DOHH2 (cell line): Measurements from ENCODE around the gene PGF.

Source experiments
- H3F3A ChIP-seq: fragments of 200-600 bp; sonication (generic), shearing (Covaris generic); 2 replicates; pipeline ENCODE4 v1.6.0; 2016; ENCODE audit warnings: antibody characterized with exemption, mild to moderate bottlenecking; ENCODE audit not compliant: control insufficient read depth, insufficient read depth
- H3K27ac ChIP-seq: fragments of 200-600 bp; sonication (generic); 2 replicates; pipeline ENCODE4 v1.5.1; 2014; ENCODE audit warnings: low read depth, mild to moderate bottlenecking, low read length, moderate library complexity
- H3K27me3 ChIP-seq: fragments of 200-600 bp; sonication (generic); 2 replicates; pipeline ENCODE4 v1.6.1; 2014; ENCODE audit warnings: mild to moderate bottlenecking, low read length, mixed read lengths; ENCODE audit not compliant: control insufficient read depth
- H3K36me3 ChIP-seq: fragments of 200-600 bp; sonication (generic); 2 replicates; pipeline ENCODE4 v1.6.1; 2014; ENCODE audit warnings: mild to moderate bottlenecking, low read length, moderate library complexity, mixed read lengths; ENCODE audit not compliant: control insufficient read depth
- H3K4me1 ChIP-seq: fragments of 200-600 bp; sonication (generic); 2 replicates; pipeline ENCODE4 v1.6.1; 2014; ENCODE audit warnings: mild to moderate bottlenecking, low read length, mixed read lengths; ENCODE audit not compliant: control insufficient read depth
- H3K4me2 ChIP-seq: fragments of 200-600 bp; sonication (generic); 2 replicates; pipeline ENCODE4 v1.6.0; 2014; ENCODE audit warnings: mild to moderate bottlenecking, low read length, moderate library complexity
- H3K4me3 ChIP-seq: fragments of 200-600 bp; sonication (generic); 2 replicates; pipeline ENCODE4 v1.5.1; 2014; ENCODE audit warnings: mild to moderate bottlenecking, low read length, mixed read lengths
- H3K79me2 ChIP-seq: fragments of 200-600 bp; sonication (generic); 2 replicates; pipeline ENCODE4 v1.6.1; 2014; ENCODE audit warnings: mild to moderate bottlenecking, low read length, mixed read lengths; ENCODE audit not compliant: control insufficient read depth
- H3K9me2 ChIP-seq: fragments of 200-600 bp; sonication (generic); replicated peaks from 2 replicates; pipeline ENCODE4 v1.6.1; 2014; ENCODE audit warnings: mild to moderate bottlenecking, low read length, mixed read lengths; ENCODE audit not compliant: control insufficient read depth
- H3K9me3 ChIP-seq: fragments of 200-600 bp; sonication (generic); 2 replicates; pipeline ENCODE4 v1.6.1; 2014; ENCODE audit warnings: antibody characterized with exemption, low read length, mixed read lengths; ENCODE audit not compliant: control insufficient read depth, insufficient read depth
- H4K20me1 ChIP-seq: fragments of 200-600 bp; sonication (generic); 2 replicates; pipeline ENCODE4 v1.6.0; 2014; ENCODE audit warnings: low read depth, mild to moderate bottlenecking, antibody characterized with exemption, low read length, moderate library complexity; ENCODE audit not compliant: control insufficient read depth, insufficient read depth
- EZH2phosphoT487 ChIP-seq: fragments of 200-600 bp; sonication (generic); IDR thresholded peaks from 2 replicates; pipeline ENCODE4 v1.6.1; 2017; ENCODE audit warnings: borderline replicate concordance, mild to moderate bottlenecking, antibody characterized with exemption, low read length, moderate library complexity, mixed read lengths
- TF ChIP-seq, protein P1 (sequence below): fragments of 200-600 bp; sonication (generic); IDR thresholded peaks from one replicate; pipeline ENCODE4 v1.5.1; 2014; ENCODE audit warnings: antibody characterized with exemption, mild to moderate bottlenecking, low read depth, low read length; ENCODE audit not compliant: poor library complexity, severe bottlenecking

The PGF gene

DNA sequence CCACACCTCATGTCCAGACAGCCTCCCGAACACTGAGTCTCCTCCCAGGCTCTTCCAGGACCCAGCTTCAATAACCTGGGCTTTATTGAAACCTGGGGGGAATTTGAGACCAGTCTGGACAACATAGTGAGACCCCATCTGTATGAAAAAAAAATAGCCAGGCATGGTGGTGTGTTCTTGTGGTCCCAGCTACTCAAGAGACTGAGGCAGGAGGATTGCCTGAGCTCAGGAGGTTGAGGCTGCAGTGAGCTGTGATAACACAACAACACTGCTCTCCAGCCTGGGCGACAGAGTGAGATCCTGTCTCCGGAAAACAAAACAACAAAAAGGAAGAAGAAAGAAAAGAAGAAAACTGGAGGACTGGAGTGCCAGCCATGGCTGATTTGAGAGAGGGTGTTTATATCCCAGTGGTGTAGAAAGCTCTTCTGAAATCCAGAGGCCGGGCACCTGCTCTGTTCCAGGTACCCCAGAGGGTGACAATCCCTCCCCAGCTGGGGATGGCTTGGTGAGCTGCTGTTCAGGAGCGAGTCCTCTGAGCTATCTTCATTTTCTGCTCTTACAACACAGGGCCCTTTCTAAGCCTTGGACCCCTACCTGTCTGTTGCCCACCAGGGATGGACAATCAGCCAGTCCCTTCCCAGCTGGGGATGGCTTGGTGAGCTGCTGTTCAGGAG, 6.0 kb upstream of the PGF start:
- H3K4me1 ChIP-seq = peaks cover 15% of the 10 kb centered on the region
- no peak for TF ChIP-seq EZH2phosphoT487
- TF ChIP-seq, protein P1, sequence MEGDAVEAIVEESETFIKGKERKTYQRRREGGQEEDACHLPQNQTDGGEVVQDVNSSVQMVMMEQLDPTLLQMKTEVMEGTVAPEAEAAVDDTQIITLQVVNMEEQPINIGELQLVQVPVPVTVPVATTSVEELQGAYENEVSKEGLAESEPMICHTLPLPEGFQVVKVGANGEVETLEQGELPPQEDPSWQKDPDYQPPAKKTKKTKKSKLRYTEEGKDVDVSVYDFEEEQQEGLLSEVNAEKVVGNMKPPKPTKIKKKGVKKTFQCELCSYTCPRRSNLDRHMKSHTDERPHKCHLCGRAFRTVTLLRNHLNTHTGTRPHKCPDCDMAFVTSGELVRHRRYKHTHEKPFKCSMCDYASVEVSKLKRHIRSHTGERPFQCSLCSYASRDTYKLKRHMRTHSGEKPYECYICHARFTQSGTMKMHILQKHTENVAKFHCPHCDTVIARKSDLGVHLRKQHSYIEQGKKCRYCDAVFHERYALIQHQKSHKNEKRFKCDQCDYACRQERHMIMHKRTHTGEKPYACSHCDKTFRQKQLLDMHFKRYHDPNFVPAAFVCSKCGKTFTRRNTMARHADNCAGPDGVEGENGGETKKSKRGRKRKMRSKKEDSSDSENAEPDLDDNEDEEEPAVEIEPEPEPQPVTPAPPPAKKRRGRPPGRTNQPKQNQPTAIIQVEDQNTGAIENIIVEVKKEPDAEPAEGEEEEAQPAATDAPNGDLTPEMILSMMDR = no peak
- H3K79me2 ChIP-seq = no peaks in the 10 kb centered on the region
- no peaks in the 10 kb centered on the region for H3K27me3 ChIP-seq
- H3K9me3 ChIP-seq = no peaks in the 10 kb centered on the region
- H3F3A ChIP-seq = no peaks in the 10 kb centered on the region
- H3K4me3 ChIP-seq = no peak overlapping the region
- H4K20me1 ChIP-seq = no peaks in the 10 kb centered on the region
- no peak overlapping the region for H3K27ac ChIP-seq
- no peaks in the 10 kb centered on the region for H3K36me3 ChIP-seq
- H3K4me2 ChIP-seq = no peak overlapping the region
- H3K9me2 ChIP-seq = no peaks in the 10 kb centered on the region

DNA sequence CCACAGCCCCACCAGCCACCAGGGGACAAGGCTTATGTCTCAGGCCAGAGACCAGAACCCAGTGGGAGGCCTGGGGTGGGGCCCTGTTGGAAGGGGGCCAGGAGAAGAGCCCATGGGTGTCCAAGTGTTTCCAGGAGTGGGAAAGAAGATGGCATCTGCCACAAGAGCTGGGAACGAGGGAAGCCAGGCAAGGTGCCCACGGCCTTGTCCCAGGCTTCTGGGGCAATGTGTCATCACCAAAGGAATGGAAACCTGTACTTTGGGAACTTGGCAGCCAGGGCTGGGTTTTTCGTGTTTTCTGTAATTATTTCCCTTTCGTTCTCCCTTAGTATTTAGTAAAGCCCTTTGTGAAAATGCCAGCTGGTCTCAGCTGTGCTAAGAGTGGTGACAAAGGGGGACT, 5.3 kb upstream of the PGF start:
- peaks cover under 1% of the 10 kb centered on the region; the same call in 1 of the 2 replicates for H3K27me3 ChIP-seq
- peaks cover 15% of the 10 kb centered on the region for H3K4me1 ChIP-seq
- no peaks in the 10 kb centered on the region for H3K36me3 ChIP-seq
- H3K27ac ChIP-seq = no peak overlapping the region
- no peaks in the 10 kb centered on the region for H3K79me2 ChIP-seq
- no peak overlapping the region for H3K4me3 ChIP-seq
- no peaks in the 10 kb centered on the region for H3K9me2 ChIP-seq
- H3K4me2 ChIP-seq = no peak overlapping the region
- H3F3A ChIP-seq = no peaks in the 10 kb centered on the region
- no peaks in the 10 kb centered on the region for H3K9me3 ChIP-seq
- H4K20me1 ChIP-seq = no peaks in the 10 kb centered on the region
- TF ChIP-seq, protein P1 = no peak
- no peak for TF ChIP-seq EZH2phosphoT487

DNA sequence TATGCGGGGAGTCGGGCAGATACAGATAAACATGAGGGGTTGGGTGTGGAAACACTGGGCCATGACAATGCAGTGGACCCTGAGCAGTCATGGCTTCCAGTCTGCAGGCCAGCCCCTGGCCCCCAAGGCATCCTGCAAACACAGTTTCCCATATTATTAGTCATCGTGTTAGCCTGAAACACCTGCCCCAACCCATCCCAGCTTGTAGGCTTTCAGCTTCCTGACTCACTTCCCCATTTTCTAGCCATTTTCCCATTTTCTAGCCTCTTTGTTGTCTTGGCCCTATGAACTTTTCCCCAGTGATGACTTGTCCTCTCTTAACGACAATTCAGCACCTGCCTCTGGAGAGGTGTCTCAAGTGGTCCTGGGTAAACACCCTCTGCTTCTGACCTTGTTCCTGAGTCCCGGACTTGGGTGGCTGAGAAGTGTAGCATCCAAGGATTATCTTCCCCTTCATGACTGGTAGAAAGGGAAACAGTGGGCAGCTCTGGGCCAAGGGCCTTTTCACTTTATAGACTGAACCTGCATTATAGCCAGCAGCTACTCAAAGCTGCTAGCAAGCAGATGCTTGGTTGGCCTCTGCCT, 4.3 kb upstream of the PGF start:
- Histone ChIP-seq H3K9me2 (no peaks in the 10 kb centered on the region), H3K9me3 (no peaks in the 10 kb centered on the region), H3K27ac (no peak overlapping the region), H3F3A (no peaks in the 10 kb centered on the region), H4K20me1 (no peaks in the 10 kb centered on the region), H3K4me1 (peaks cover 21% of the 10 kb centered on the region), H3K4me3 (no peak overlapping the region), H3K27me3 (peaks cover 9% of the 10 kb centered on the region), H3K36me3 (no peaks in the 10 kb centered on the region), H3K79me2 (no peaks in the 10 kb centered on the region), H3K4me2 (no peak overlapping the region)
- no peak for TF ChIP-seq EZH2phosphoT487
- TF ChIP-seq, protein P1 = no peak
